ENCODE data around the gene CABP2. TPM values are rescaled to one million over a fixed set of nuclear protein-coding genes. Genes with fewer than 3 reads are reported as not detected.

The CABP2 gene
- total RNA-seq, 2 experiments from 2014 or later: not detected

DNA sequence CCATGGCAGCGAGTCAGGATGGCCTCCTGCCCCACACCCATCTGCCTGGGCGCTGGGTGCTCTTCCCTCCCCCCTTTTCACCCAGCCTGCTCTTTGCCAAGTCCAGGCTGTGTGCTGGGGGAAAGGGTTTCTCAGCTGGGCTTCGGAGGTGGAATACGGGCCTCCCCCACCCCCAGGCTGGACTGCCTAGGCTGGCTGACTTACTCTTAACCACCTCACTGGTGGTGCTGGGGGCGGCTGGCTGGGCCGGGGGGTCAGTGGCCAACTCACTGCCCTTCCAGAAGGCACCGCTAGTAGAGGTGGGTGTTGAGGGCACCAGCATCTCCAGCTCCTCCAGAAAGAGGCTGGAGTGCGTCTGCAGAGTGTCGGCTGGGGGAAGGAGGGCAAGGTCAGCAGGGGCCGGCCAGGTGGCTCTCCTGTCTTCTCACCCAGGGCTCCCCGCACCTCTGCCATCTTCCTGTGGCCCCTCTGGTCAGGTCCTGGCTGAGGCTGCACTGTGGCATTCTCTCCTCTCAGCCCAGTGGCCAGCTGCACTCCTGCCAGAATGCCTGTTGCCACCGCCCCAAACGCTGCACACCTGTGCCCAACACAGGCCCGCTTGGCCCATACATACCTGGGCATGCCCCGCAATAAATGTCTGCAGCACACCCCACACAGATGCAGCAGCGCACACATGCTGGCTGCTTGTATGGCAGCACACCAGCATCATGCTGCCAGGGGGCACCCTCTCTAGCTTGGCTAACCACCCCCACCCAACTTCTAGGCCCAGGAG lies 27.8 kb downstream of the CABP2 start:
- Mint-ChIP-seq H3K27me3 (ENCODE audit: low read depth) (no peaks in the 10 kb centered on the region), H3K36me3 (ENCODE audit: low read depth) (peaks cover 22% of the 10 kb centered on the region), H3K4me3 (no peak overlapping the region), H3K9me3 (no peaks in the 10 kb centered on the region), H3K27ac (no peak overlapping the region), H3K4me1 (ENCODE audit: low read depth) (peaks cover 3% of the 10 kb centered on the region)
- no peak for DNase-seq
- CTCF ChIA-PET: no interaction called here
- intact Hi-C loops (cut with micrococcal nuclease): no loop called here

DNA sequence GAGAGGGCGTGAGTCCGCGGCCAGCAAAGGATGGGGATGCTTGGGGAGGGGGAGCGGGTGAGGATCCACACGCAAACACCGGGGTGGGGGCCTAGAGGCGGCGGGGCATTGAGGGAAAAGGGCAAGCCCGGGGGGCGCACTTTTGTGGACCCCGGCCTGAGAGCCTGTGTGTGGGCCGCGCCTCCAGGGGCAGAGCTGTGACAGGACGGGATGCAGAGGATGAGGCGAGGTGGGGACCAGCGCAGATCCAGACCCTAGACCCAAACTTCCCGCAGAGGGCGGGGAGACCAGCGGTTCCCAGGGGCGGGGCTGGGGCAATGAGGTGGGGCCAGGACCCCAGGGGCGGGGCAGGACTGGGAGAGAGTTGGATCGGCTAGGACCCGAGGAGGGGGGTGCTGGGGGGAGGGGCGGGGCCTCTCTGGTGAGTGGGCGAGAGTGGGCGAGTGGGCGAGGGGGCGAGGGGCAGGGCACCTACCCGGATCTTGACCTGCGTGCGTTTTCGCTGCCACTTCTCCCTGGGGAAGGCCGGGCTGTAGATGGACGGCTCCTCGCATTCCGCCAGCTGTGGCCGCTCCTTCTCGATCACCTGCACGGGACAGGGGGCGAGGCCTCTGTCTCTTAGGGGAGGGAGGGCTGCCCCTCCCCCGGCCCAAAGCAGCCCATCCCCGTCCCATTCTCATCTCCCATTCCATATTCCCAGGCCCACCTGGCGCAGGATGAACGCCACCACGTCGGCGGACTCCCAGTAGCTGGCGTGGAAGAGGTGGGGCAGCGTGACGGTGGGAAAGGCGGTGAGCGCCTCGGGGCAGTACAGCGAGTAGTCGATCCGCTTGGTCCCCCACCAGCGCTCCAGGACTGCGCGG lies 28.6 kb downstream of the CABP2 start:
- intact Hi-C loops (cut with micrococcal nuclease): no loop called here
- CTCF ChIA-PET: no interaction called here
- Mint-ChIP-seq H3K4me3 (no peak overlapping the region), H3K36me3 (ENCODE audit: low read depth) (peaks cover 27% of the 10 kb centered on the region), H3K4me1 (ENCODE audit: low read depth) (peaks cover 5% of the 10 kb centered on the region), H3K27ac (no peak overlapping the region), H3K9me3 (no peaks in the 10 kb centered on the region), H3K27me3 (ENCODE audit: low read depth) (no peaks in the 10 kb centered on the region)
- DNase-seq: no peak

DNA sequence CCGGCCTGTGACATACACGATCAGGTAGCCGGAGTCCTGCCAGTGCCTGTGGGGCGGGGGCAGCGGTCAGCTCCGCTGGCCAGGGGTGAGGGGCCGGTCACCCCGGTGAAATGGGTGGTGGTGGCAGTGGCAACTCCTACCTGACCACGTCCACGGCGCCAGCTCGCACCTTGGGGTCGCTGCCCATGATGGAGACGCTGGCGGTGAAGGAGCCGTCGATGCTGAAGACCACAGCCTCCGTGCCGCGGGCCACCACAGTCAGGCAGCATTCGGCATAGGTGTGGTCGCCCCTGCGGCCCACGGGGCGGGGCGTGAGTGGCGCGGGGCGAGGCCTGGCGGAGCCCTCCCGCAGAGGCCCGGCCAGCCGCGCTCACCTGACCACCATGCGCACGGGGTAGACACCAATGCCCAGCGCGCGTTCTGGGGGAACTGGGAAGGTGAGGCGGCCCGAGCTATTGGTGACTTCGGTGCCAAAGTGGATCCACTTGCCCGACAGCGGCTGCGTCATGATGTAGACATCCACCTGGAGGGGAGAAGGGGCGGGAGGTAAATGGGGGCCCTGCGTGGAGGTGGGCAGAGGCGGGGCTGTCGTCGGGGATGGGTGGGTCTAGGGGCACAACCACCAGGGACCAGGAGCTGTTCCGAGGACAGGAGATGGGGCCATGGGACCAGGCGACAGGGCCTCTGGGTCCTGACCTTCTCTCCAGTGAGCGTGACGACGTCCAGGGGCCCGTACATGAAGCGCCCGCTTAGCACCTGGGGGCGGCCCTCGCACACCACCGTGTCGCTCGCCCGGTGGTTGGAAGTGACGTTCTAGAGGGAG lies 29.5 kb downstream of the CABP2 start:
- H3K4me3 Mint-ChIP-seq: no peak overlapping the region
- intact Hi-C loops (cut with micrococcal nuclease): no loop called here
- H3K4me1 Mint-ChIP-seq (ENCODE audit: low read depth): peaks cover 10% of the 10 kb centered on the region
- DNase-seq: no peak
- H3K27ac Mint-ChIP-seq: no peak overlapping the region
- no peaks in the 10 kb centered on the region for H3K9me3 Mint-ChIP-seq
- CTCF ChIA-PET: interaction anchor here (0.6 kb wide), 1 partner anchor 28 kb away, joined by 3 read pairs; no protein-coding TSS in a partner anchor
- peaks cover 28% of the 10 kb centered on the region for H3K36me3 Mint-ChIP-seq (ENCODE audit: low read depth)
- no peaks in the 10 kb centered on the region for H3K27me3 Mint-ChIP-seq (ENCODE audit: low read depth)

DNA sequence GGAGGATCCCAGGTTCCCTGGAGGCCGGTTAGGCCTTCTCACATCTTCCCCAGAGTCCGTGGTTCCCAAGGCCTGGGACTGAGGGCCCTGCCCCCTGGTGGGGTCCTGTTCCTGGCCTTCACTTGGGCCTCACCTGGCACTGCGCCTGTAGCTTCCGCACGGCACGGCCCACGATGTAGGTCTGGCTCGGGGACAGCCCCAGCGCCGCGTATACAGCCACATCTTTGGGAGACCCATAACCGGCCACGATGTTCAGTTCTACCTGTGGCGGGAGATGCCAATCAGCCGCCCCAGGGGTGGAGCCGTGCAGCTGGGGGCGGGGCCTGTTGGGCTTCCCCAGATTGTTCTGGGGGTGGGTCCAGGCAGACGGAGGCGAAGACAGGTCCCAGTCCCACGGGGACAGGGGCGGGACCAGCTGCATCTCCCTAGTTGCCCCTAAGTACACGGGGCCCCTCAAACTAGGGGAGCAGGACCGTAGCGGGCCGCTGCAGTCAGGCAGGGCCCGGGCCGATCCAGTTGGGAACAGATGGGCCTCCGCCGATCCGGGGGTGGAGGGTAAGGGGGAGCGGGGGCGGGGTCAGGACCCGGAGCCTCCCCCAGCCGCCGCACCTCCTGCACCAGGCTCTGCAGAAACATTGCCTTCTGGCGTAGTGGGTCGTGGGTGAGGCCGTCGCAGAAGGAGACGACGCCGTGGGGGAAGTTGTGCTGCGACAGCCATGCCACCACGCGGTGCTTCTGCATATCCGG lies 30.3 kb downstream of the CABP2 start:
- peaks cover 33% of the 10 kb centered on the region for H3K36me3 Mint-ChIP-seq (ENCODE audit: low read depth)
- intact Hi-C loops (cut with micrococcal nuclease): no loop called here
- CTCF ChIA-PET: interaction anchor here (0.6 kb wide), 1 partner anchor 27 kb away, joined by 3 read pairs; no protein-coding TSS in a partner anchor

DNA sequence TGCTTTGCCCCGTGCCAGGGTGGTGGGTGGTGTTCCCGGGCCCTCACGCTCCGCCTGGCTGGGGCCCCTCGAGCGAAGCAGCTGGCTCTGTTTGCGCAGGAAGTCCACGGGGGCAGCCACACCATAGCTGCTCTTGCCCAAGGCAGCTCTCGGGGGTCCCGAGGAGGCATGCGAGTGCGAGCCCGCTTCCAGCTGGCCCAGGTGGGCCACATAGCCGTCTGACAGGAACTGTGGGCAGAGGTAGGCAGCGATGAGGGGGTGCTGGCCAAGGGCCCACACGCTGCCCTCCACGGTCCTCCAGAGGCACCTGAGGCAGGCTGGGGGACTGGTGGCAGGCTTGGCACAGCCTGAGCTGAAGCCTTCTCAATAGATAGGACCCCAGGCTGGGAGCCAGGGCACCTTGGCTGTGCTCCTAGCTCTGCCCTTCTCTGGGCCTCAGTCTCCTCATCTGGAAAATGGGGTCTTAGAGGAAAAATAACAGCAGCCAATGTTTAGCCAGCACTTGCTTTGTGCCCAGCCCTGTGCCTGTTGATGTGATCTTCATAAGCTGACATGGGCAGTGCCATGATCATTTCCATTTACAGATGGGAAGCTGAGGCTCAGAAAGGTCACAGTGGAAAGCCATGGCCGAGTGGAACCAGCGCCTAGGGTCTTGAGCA lies 31.0 kb downstream of the CABP2 start:
- Mint-ChIP-seq H3K4me3 (no peak overlapping the region), H3K27ac (no peak overlapping the region), H3K36me3 (ENCODE audit: low read depth) (peaks cover 33% of the 10 kb centered on the region), H3K4me1 (ENCODE audit: low read depth) (peaks cover 25% of the 10 kb centered on the region), H3K27me3 (ENCODE audit: low read depth) (no peaks in the 10 kb centered on the region), H3K9me3 (no peaks in the 10 kb centered on the region)
- no peak for DNase-seq
- intact Hi-C loops (cut with micrococcal nuclease): no loop called here
- CTCF ChIA-PET: no interaction called here

More for the DNA sequence above, 30.3 kb downstream of the CABP2 start:
- peak; percentile 28 for DNase-seq
- Mint-ChIP-seq H3K27me3 (ENCODE audit: low read depth) (no peaks in the 10 kb centered on the region), H3K4me3 (no peak overlapping the region), H3K27ac (no peak overlapping the region), H3K4me1 (ENCODE audit: low read depth) (peaks cover 18% of the 10 kb centered on the region), H3K9me3 (no peaks in the 10 kb centered on the region)

DNA sequence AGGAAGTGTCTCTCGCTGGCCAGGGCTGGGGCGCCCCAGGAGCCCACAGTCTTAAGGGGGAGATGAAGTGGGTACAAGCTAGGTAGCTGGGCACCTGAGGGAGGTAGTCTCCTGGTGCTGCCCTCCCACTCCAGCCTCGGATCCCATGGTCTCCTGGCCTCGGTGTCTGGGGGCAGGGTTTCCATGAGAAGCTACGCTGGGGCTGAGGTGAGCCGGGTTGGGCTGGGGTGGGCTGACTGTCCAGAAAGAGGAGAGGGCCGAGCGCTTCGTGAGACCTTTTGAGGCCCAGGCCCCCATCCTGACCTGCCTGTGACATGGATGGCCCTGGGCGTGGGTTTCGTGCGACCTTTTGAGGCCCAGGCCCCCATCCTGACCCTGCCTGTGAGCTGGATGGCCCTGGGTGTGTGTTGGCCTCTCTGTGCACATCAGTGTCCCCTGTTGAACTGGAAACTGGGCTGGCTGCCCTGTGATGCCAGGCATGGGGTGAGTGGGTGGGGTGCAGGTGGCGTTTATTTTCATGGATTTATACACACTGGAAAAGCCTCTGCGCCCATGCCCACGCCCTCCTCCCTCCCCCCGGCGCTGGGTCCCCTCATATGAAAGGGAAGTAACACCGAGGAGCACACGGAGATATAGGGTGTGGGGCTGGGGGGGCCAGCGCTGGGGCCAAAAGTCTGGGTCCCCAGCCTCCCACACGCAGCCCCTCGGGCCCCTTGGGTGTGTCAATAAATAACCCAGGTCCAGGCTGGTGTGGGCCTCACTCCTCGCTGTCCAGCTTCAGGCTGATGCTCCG lies 31.8 kb downstream of the CABP2 start:
- H3K36me3 Mint-ChIP-seq (ENCODE audit: low read depth): peaks cover 34% of the 10 kb centered on the region
- peaks cover 33% of the 10 kb centered on the region for H3K4me1 Mint-ChIP-seq (ENCODE audit: low read depth)
- intact Hi-C loops (cut with micrococcal nuclease): no loop called here

DNA sequence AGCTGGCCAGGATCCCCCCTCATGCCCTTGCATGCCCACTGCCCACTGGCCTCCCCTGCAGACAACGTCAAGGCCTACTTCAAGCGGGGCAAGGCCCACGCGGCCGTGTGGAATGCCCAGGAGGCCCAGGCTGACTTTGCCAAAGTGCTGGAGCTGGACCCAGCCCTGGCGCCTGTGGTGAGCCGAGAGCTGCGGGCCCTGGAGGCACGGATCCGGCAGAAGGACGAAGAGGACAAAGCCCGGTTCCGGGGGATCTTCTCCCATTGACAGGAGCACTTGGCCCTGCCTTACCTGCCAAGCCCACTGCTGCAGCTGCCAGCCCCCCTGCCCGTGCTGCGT lies 32.5 kb downstream of the CABP2 start:
- no peak overlapping the region for H3K4me3 Mint-ChIP-seq
- peaks cover 35% of the 10 kb centered on the region for H3K36me3 Mint-ChIP-seq (ENCODE audit: low read depth)
- CTCF ChIA-PET: no interaction called here

More for the DNA sequence above, 31.8 kb downstream of the CABP2 start:
- CTCF ChIA-PET: no interaction called here
- no peaks in the 10 kb centered on the region for H3K27me3 Mint-ChIP-seq (ENCODE audit: low read depth)
- H3K9me3 Mint-ChIP-seq: no peaks in the 10 kb centered on the region
- peak overlapping the region; percentile 61 for H3K27ac Mint-ChIP-seq
- no peak overlapping the region for H3K4me3 Mint-ChIP-seq
- DNase-seq: no peak

DNA sequence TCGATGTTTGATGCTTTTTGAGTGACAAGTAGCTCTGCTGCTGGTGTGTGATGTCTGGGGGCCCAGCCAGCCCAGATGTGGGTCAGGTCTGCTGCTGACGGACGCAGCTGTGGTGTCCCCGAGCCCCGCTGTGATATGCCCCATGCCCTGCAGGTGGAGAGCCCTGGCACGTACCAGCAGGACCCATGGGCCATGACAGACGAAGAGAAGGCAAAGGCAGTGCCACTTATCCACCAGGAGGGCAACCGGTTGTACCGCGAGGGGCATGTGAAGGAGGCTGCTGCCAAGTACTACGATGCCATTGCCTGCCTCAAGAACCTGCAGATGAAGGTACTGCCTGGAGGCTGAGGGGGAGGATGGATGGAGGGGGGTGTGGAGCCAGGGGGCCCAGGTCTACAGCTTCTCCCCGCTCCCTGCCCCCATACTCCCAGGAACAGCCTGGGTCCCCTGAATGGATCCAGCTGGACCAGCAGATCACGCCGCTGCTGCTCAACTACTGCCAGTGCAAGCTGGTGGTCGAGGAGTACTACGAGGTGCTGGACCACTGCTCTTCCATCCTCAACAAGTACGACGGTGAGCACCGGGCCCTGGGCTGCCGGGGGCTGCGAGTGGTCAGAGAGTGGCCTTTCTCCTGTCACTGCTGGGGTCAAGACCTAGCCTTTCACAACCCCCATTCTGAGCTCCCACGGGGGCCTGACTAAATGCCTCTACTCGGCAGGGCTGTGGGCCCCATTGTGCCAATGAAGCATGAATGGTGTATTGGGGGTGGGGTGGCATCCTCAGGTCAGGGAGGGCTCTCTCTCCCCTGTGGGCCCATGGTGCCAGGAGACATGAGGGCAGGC lies 33.1 kb downstream of the CABP2 start:
- CTCF ChIA-PET: no interaction called here
- Mint-ChIP-seq H3K4me3 (no peak overlapping the region), H3K9me3 (no peaks in the 10 kb centered on the region), H3K36me3 (ENCODE audit: low read depth) (peaks cover 34% of the 10 kb centered on the region), H3K4me1 (ENCODE audit: low read depth) (peaks cover 41% of the 10 kb centered on the region), H3K27ac (peak overlapping the region; percentile 80), H3K27me3 (ENCODE audit: low read depth) (no peaks in the 10 kb centered on the region)
- no peak for DNase-seq
- intact Hi-C loops (cut with micrococcal nuclease): no loop called here

More for the DNA sequence above, 32.5 kb downstream of the CABP2 start:
- no peaks in the 10 kb centered on the region for H3K27me3 Mint-ChIP-seq (ENCODE audit: low read depth)
- peaks cover 40% of the 10 kb centered on the region for H3K4me1 Mint-ChIP-seq (ENCODE audit: low read depth)
- H3K9me3 Mint-ChIP-seq: no peaks in the 10 kb centered on the region
- DNase-seq: no peak
- intact Hi-C loops (cut with micrococcal nuclease): no loop called here
- peak overlapping the region; percentile 61 for H3K27ac Mint-ChIP-seq

DNA sequence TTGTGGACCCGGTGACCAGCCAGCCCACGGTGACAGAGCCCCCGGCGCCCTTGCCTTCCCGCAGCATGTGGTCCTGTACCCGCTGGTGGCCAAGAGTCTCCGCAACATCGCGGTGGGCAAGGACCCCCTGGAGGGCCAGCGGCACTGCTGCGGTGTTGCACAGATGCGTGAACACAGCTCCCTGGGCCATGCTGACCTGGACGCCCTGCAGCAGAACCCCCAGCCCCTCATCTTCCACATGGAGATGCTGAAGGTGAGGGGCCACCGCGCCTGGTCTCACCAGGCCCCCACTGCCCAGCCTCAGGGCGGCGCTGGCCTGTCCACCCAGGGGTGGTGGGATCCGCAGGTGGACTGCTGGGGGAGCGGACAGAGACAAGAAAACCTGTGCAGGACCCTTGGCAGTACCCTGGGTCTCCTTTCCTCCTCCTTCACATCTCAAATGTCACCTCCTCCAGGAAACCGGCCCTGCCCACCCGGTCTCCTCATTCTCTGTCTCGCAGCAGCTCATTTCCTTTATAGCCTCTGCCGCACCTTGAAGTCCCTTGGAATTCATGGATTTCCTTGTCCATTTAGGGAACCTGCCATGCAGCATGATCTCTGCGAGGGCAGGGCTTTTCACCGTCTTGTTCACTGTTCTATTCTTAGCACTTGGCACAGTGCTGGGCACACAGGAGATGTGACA lies 33.9 kb downstream of the CABP2 start:
- CTCF ChIA-PET: no interaction called here
- no peak overlapping the region for H3K4me3 Mint-ChIP-seq
- no peak for DNase-seq
- intact Hi-C loops (cut with micrococcal nuclease): no loop called here
- peaks cover 38% of the 10 kb centered on the region for H3K36me3 Mint-ChIP-seq (ENCODE audit: low read depth)
- peaks cover 47% of the 10 kb centered on the region for H3K4me1 Mint-ChIP-seq (ENCODE audit: low read depth)
- no peaks in the 10 kb centered on the region for H3K9me3 Mint-ChIP-seq
- H3K27ac Mint-ChIP-seq: peak overlapping the region; percentile 99
- no peaks in the 10 kb centered on the region for H3K27me3 Mint-ChIP-seq (ENCODE audit: low read depth)

Measured in activated naive CD4-positive, alpha-beta T cell treated with anti-CD3 and anti-CD28 coated beads for 36 hours (primary cell).